GM12891 (cell line): ENCODE data around the gene PRPH.

Source experiments
- POLR2AphosphoS5 ChIP-seq: IDR thresholded peaks from 2 replicates; pipeline ENCODE4 v1.6.1; 2011; ENCODE audit warnings: low read depth, low read length, control low read depth
- SPI1 ChIP-seq: IDR thresholded peaks from 2 replicates; pipeline ENCODE4 v1.6.1; 2011; ENCODE audit warnings: low read depth, low read length, control low read depth

DNA sequence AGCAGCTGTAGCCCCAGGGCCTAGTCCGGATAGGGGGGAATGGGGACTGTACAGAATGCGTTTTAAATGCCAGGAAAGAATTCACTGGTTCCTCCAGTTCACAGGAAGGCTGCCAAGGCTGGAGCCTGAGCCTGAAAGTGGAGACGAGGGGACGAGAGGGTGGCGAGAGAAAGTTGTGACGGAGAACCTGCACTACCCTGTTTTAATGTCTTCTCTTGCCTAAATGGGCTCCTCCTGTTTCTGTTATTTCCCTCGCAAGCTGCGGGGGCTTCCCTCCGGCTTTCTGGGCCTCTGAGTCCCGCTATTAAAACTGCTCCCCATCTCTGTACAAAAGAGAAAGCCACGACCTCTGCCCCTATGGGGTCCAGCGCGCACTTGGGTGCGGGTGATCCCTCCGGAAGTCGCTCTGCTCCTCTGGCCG, 37.5 kb downstream of the PRPH start:
- no peak for TF ChIP-seq POLR2AphosphoS5
- TF ChIP-seq SPI1 = no peak
